Daoy (cell line): ENCODE data around the gene PYGL. TPM values are rescaled to one million over a fixed set of nuclear protein-coding genes. Genes with fewer than 3 reads are reported as not detected.
"Not testable (repeated sequence)": the region's sequence is repeated elsewhere in the genome, so short reads cannot be mapped to it uniquely, and the experiment has no call there.

ENCODE experiments used
- DNase-seq: peaks from one replicate; pipeline ENCODE4 v3.0.0-alpha.2; 2015; ENCODE audit warnings: low read depth
- total RNA-seq: library from RNA; depleted of rRNA; stranded (reverse); fragments of >200 nt; shearing (Covaris generic); gene quantifications from 2 replicates; pipeline ENCODE4 v1.2.3, GENCODE V29; 2014; rRNA removed

PYGL gene
- total RNA-seq = 38.7 and 56.2 TPM in 2 replicates

- peak; percentile 87 for DNase-seq
These were observed at the start of gene PYGL for GRCh38 chr14:50943943-50944646. PYGL (minus strand) TSS chr14:50944483; CDS start chr14:50944403, 80 bp downstream.

DNA sequence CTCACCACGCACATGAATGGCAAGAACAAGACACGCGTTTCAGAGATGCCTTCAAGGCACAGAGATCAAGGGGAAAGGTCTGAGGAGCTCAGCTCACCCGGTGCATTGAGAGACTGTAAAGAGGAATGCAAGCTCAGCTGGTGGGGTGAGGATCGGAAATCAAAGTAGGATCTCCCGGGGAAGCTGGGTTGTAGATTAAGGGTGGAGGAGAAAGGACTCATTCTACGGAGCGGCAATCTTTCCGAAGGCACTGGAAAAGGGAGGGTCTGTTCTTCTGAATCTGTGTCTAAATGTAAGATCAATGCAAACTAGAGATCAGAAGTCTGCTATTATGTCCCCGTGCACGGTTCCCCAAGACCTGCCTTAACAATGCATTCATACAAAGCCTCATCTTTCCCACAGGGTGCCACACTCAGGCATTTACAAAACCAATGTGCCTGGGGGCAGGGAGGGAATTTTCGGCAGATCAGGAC, 41.6 kb upstream of the PYGL start:
- no peak for DNase-seq

DNA sequence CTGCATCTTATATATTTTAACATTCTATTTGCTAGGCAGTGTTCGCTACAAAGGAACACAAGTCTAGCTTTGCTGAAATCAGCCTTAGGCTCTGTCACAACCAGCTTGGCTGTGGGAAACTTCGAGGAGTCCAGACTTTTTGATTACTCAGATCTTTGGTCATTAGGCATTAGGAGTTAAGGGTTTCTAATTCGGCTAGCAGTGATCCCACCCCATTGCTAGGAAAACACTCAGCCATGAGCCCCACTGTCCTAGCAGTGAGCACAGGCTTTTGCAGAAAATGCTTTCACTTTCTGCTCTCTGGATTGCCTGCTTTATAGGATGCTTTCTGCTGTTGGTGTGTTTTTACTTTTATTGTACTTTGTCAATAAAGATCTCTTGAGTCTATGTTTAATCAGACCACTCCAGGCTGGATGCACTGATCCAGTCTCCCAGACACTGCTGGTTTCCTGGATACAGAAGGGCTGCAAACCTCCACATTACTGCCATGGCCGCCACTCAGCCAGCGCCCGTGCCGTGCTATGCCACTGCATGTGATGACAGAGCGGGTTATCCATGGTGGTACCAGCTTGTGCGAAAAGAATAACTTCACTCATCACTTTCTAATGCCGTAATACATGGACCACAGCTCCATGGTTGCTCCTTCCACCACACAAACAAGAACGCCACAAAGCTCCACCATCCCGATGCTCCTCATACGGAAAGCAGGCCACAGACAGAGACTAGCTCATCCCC, 41.0 kb upstream of the PYGL start:
- no peak for DNase-seq

- no peak for DNase-seq
These were observed 39.9 kb upstream of the PYGL start for GRCh38 chr14:50984036-50984710.

GRCh38 chr14:50979941-50980850, 35.9 kb upstream of the PYGL start:
- no peak for DNase-seq

GRCh38 chr14:50978888-50979287, 34.6 kb upstream of the PYGL start:
- no peak for DNase-seq

GRCh38 chr14:50978529-50978871, 34.2 kb upstream of the PYGL start:
- no peak for DNase-seq

DNA sequence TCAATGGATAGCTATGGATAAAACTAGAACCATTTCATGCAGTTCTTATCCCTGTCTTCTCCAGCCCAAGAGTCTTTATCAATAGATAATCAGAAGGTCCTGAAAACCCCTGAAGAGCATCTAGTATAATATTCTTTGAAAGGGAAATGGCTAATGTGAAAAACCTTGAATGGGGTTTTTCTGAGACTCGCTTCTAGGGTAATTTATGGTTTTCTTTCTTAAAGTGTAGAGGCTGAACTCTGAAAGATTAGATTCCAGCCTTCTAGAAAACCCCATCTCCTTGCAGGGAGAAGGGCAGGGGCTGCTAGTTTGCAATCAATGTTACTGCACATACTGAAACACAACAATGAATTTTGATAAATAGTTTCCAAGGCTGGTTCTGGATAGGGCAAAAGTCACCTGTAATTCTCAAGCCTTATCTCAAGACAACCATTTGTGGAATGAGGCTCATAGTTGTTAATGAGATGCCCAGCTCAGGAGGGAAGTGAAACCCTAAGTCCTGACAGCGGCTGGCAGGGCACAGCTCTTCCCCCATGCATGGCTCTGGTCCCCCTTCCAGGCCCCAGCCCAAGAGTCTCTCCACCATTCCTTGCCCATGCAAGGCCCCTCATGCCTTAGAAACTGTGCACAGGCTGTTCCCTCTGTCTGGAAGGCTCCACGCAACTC, 33.7 kb upstream of the PYGL start:
- no peak for DNase-seq

DNA sequence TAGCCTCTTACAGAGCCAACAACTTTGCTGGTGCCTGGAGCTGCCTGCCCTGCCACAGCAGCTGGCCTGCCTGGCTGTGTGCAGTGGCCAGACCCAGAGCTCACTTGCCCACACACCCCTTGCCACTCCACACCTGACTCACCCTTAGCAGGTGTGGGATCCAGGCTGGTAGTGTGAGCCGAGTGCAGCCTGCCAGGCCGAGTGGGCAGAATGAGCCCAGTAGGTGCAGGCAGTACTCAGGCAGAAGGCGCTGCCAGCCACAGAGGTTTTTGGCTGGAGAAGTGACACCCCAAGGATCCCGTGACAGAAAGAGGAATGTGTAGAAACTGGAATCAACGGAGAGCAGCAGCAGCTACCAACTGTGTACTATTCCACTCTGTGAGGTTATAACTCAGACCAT, 29.8 kb upstream of the PYGL start:
- DNase-seq = no peak

DNA sequence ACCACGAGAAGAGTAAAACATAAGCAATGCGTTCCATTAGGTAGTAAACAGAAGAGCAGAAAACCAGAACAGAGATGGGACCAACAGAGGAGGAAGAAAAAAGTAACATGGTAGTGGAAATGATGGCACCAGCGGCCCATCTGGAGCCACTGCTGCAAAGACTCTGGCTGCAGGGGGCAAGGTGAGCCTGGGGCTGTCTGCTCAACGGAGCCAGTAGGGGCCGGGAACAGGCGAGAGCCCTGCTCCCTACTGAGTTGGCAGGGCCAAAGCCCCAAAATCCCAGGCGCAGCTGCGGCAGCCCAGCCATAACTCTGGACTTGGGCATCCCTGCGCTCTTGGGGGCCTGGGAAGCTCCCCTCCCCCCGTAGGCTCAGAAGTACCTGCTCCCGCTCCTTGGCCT, 28.5 kb upstream of the PYGL start:
- DNase-seq = no peak

DNA sequence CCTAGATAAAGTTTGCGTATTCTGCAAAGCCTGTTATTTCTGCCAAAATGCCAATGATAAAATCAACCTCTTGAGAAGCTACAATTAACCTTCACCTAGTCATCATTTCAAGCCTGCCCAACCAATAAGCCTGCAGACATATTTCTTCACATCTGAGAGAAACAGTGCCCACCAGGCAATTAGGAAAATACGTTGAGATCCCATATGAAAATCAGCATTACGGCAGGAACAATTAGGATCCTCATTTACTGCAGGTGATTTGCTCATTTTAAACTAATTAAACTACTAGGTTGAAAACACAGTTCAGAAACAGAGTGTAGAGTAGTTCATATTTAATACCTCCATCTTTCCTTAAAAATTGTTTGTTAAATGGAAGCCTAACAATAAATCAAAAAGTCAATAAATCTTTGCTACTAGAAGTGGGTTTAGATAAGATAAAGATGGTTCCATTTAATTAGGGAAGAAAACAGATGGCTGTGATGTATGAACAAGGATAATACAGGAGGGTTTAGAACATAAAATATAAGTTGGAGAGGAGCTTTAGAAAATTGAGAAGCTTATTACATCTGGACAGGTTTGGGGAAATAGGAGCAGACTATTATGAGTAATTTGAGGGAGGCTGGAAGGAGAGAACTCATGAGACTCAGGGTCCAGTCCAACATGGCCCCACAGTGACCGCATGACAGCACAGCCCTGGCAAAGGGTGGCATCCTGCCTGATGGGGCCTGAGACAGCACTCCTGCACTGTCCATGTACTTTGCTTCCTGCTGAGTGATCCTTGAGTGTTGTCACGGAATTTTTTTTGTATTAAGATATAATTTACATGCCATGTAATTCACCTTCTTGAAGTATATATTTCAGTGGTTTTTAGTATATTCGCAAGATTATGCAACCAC, 26.9 kb upstream of the PYGL start:
- DNase-seq = no peak

DNA sequence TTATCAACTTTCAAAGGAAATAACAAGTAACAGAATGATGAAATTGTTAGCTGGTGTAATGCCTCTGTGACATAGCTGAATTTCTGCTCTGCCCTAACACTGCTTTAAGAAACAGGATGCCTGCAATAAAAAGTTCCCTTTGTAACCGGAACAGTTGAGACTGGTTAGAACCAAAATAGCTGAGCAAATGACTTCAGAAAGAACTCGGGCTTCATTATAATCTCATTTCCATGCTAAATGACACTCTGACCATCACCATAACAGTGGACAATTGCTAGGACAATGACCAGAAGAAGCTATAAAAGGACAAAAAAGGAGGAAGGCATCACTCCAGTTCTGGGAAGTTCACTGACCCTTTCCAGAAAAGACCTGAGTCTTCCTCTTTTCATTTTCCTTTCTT, 23.5 kb upstream of the PYGL start:
- no peak for DNase-seq

- no peak for DNase-seq
These were observed 22.8 kb upstream of the PYGL start for GRCh38 chr14:50967103-50967502.

- DNase-seq = peak; percentile 88
These were observed 20.6 kb upstream of the PYGL start for GRCh38 chr14:50964683-50965390.

DNA sequence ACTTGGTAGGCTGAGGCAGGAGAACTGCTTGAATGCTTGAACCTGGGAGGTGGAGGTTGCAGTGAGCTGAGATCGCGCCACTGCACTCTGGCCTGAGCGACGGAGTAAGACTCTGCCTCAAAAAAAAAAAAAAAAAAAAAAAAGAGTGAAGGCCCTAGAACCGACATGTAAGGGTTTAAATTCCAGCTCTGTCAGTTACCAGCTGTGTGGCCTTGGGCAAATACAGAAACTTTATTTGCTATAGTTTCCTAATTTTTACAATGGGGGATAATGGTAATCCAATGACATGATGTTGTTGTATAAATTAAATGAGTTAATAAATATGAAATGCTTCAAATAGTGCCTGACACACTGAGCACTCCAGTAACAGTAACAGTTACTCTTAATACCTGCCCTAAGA, 19.6 kb upstream of the PYGL start:
- DNase-seq = no peak

DNA sequence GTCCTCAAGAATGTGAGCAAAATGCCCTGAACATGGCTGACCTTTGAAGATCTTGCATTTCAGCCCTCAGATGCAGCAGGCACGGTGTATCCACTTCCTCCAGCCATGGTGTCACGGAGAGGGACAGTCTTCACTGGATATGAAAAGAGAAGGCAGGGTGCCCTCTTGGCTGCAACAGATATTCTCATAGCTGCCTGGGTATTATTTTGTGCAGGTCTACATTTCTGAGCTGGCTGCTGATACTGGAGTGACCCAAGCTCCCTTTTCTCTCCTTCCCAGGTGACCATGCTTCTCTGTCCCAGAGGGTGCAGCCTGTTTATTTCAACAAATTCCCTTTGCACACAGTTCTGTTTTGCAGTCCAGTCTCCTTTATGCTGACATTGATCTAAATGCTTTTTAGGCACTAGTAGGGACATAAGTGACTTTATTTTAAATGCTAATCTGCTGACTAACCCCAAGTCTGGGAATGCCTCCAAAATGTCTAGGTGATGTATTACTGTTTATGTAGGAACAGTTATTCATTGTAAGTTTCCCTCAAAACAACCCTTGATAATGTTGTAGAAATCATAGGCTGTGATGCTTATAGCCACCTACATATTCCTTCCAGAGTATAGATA, 17.4 kb upstream of the PYGL start:
- peak; percentile 84 for DNase-seq

- DNase-seq = peak; percentile 35
These were observed 13.0 kb upstream of the PYGL start for GRCh38 chr14:50957296-50957695.

GRCh38 chr14:50956421-50956820, 12.1 kb upstream of the PYGL start:
- DNase-seq = not testable (repeated sequence)
